IPS DF 4.7 (cell line): Measurements from ENCODE around the gene COMTD1.

ENCODE experiments used
- DNase-seq: peaks from one replicate; pipeline ENCODE4 v3.0.0-alpha.2; 2013; ENCODE audit warnings: low spot score; ENCODE audit errors: extremely low read depth

Gene COMTD1

DNA sequence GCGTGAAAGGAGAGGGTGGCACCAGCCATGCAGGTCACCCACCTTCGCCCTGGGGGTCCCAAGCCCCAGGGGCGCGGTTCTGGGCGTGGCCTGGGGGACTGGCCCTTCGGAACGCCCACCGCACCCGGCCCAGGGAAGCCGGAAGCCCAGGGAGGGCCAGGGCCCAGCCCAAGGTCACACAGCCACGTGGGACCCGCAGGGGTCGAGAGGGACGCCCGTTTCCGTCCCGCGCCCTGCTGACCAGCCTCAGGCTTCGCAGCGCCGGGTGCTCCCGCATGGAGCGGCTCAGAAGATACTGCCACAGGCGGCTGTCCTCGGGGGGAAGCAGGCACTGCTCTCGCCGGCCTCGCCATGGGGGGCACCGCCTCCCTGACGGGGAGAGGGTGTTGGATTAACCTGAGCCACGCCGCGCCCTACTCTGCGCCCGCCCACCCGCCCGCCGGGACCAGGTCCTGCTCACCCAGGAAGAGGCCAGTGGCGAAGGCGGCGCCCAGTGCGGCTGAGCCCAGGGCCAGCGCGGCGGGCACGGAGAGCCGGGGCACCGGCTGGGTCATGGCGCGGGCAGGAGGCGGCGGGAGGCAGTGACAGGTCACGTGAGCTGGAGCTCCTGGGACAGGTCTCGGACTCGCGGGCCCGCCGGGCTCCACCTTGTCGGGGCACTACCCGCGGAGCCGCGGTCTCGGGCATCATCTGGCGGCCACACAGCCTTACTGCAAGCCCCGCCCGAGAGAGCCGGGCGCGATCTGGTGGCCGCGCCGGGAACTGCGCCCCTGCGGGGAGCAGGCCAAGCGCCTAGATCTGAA lies at the start of gene COMTD1:
COMTD1 (minus strand) TSS at position 583 of the 803 bp plus-strand sequence; CDS start at position 554, 29 bp downstream.
- no peak for DNase-seq

GRCh38 chr10:75283671-75284470 lies 48.1 kb upstream of the COMTD1 start:
- no peak for DNase-seq

GRCh38 chr10:75283078-75283670 lies 47.4 kb upstream of the COMTD1 start:
- no peak for DNase-seq

DNA sequence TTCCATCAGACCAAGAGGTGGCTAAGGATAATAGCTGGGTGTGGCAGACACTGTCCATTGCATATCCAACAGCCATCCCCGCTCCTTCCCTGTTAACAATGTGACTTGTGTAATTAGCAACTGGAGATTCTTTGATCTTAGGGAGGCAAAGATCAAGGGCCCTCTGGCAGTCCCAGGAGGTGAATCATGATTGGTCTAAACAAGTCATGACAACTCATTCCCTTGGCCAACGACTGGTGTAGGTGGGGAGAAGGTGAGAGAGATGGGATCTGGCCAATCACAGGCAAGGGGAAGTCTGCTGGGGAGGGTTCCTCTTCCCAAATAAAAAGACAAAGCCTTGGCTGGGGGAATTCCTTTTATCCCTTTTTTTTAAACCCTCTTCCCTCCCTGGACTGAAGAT lies 46.2 kb upstream of the COMTD1 start:
- DNase-seq = no peak

- DNase-seq = no peak
These were observed 44.5 kb upstream of the COMTD1 start for GRCh38 chr10:75280236-75280635.

DNA sequence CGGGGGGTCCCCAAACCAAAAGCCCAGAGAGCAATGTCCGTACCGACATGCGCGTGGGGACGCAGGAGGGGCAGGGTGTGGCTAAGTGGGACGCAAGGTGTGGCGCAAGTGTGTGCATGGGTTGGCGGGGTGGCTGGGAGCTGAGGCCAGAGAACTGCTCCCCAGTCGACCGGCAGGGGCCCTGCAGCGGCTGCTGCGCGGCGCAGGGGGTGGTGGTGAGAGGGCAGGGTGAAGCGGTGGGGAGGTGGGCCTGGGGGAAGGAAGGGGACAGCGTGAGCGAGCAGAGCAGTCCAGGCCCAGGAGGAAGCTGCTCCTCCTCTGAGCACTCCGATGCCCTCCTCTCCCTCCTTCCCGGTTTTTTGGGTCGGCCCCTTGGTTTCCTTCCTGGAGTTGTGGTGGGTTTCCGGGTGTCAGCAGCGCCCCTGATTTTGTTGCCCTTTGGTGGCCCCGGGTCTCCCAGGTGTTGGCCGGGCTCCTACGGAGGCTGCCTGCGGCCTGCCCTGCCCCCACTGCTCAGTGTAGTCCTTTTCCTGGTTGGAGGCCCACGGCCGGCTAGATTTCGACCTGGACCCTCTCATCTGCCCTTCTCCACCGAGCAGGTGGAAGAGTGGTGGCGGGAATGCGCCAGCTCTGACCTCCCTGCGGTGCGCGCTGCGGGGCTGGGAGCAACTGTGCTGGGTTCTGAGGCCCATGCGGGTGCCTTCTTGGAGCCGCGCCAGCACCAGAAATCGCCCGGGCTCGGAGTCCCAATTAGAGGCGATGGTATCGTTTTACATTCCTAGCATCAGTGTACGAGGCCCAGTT lies 40.5 kb upstream of the COMTD1 start:
- no peak for DNase-seq

- no peak for DNase-seq
These were observed 37.1 kb upstream of the COMTD1 start for GRCh38 chr10:75272896-75273295.

- no peak for DNase-seq
These were observed 36.3 kb upstream of the COMTD1 start for GRCh38 chr10:75272094-75272493.

DNA sequence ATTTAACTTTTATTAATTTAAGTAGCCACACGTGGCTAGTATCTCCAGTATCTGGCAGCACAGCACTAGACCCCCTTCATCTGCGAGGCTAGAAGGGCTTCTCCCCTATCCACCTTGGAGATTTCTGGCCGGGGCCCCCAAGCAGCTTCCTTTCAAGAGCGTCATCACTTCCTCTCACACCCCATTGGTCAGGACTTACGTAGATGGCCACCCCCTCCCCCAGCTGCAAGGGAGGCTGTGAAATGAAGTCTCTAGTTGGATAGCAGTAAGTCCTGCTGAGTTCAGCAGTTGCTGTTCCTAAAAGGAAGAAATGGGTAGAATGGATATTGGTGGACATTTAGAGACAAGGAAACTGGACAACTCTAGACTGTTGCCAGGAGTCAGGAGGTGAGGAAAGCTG lies 33.8 kb upstream of the COMTD1 start:
- DNase-seq = no peak

GRCh38 chr10:75266945-75267344 lies 31.2 kb upstream of the COMTD1 start:
- no peak for DNase-seq

GRCh38 chr10:75265856-75266255 lies 30.1 kb upstream of the COMTD1 start:
- DNase-seq = no peak

DNA sequence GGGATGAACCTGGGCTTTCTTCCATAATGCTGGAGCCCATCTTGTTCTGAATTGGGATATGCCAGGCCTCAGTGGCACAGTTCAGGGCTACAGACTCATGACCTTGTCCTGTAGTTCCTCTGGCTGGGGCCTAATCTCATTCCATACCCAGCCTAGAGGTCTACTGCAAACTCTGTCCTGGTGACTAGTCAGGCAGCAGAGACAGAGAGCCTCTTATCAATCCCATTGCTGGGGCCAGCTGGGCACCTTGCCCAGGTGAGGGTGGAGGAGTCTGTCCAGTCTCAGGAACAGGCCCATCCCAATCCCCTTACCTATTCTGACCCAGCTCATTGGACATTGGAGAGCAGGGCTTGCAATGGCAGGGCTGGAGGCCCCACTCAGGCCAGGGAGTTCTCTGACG lies 28.0 kb upstream of the COMTD1 start:
- no peak for DNase-seq

DNA sequence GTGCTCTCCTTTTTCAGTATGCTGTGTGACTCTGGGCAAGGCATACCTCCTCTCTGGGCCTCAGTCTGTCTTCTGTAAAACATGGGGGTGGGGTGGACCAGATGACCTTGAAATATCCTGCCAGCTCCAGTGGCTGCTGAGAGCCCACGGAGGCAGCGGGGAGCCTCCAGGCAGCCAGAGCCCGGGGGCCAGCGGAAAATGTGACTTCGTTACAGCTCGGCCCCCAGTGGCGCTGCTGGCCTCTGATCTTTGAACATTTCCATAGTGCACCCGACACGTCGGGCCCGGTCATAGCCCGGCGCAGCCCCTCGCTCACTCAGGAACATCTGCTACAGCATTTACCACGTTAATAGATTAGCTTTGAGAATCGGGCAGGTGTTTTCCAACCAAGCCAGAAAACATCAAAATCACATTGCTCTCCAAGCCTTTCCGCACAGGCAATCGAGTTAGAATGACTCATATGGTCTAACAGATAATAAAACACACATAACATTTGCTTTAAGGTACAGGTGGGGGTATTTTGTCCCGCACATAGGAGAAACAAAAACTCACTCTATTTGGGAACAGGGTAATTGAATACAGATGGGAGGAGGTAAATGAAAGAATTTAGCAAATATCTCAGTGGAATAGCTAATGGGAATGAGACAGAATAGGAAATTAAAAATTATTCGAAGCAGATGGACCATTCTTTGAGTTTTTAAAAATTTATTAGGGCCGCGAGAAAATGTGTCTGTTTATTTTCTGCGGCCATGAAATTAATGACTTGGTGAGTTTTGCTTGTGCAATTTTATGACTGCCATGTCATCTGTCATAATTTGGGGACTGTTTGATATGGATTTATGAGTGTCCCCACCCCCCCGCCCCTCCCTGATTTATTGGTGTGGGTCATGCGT lies 26.3 kb upstream of the COMTD1 start:
- no peak for DNase-seq

- DNase-seq = no peak
These were observed 25.2 kb upstream of the COMTD1 start for GRCh38 chr10:75260990-75261389.

DNA sequence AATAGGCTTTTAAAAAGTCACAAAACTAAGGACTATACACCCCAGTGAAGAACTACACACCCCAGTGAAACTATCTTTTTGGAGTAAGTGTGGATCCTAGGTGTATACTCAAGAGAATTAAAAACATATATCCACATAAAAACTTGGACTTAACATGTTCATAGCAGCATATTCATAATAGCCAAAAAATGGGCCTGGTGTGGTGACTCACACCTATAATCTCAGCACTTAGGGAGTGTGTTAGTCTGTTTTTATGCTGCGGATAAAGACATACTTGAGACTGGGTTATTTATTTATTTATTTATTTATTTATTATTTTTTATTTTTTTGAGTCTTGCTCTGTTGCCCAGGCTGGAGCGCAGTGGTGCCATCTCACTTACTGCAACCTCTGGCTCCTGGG lies 19.0 kb upstream of the COMTD1 start:
- DNase-seq = no peak

GRCh38 chr10:75253281-75254220 lies 17.8 kb upstream of the COMTD1 start:
- no peak for DNase-seq

- DNase-seq = no peak
These were observed 15.2 kb upstream of the COMTD1 start for GRCh38 chr10:75250934-75251333.

- DNase-seq = no peak
These were observed 12.0 kb upstream of the COMTD1 start for GRCh38 chr10:75247797-75248196.

- DNase-seq = no peak
These were observed 10.7 kb upstream of the COMTD1 start for GRCh38 chr10:75246506-75246905.
